IPS-20b (cell line): ENCODE measurements around the gene C1orf115.

Source experiments
- H3K27ac ChIP-seq: one replicate; pipeline ENCODE4 v1.5.1; 2013; ENCODE audit warnings: low read length
- H3K27me3 ChIP-seq: 2 replicates; pipeline ENCODE4 v1.6.1; 2013; ENCODE audit warnings: mild to moderate bottlenecking, low read length, inconsistent platforms; ENCODE audit not compliant: insufficient read depth
- H3K36me3 ChIP-seq: 2 replicates; pipeline ENCODE4 v1.6.1; 2013; ENCODE audit warnings: low read depth, mild to moderate bottlenecking, inconsistent platforms, low read length, moderate library complexity; ENCODE audit not compliant: insufficient read depth
- H3K4me1 ChIP-seq: 2 replicates; pipeline ENCODE4 v1.6.1; 2013; ENCODE audit warnings: mild to moderate bottlenecking, control low read depth, inconsistent platforms, low read length, moderate library complexity; ENCODE audit not compliant: insufficient read depth
- H3K4me3 ChIP-seq: 2 replicates; pipeline ENCODE4 v1.5.1; 2013; ENCODE audit warnings: mild to moderate bottlenecking, low read length, inconsistent platforms
- H3K9ac ChIP-seq: 2 replicates; pipeline ENCODE4 v1.6.1; 2013; ENCODE audit warnings: low read depth, mild to moderate bottlenecking, inconsistent platforms, low read length, moderate library complexity
- H3K9me3 ChIP-seq: 2 replicates; pipeline ENCODE4 v1.6.1; 2013; ENCODE audit warnings: mild to moderate bottlenecking, low read depth, low read length, inconsistent platforms; ENCODE audit not compliant: insufficient read depth

Gene C1orf115, protein sequence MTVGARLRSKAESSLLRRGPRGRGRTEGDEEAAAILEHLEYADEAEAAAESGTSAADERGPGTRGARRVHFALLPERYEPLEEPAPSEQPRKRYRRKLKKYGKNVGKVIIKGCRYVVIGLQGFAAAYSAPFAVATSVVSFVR

DNA sequence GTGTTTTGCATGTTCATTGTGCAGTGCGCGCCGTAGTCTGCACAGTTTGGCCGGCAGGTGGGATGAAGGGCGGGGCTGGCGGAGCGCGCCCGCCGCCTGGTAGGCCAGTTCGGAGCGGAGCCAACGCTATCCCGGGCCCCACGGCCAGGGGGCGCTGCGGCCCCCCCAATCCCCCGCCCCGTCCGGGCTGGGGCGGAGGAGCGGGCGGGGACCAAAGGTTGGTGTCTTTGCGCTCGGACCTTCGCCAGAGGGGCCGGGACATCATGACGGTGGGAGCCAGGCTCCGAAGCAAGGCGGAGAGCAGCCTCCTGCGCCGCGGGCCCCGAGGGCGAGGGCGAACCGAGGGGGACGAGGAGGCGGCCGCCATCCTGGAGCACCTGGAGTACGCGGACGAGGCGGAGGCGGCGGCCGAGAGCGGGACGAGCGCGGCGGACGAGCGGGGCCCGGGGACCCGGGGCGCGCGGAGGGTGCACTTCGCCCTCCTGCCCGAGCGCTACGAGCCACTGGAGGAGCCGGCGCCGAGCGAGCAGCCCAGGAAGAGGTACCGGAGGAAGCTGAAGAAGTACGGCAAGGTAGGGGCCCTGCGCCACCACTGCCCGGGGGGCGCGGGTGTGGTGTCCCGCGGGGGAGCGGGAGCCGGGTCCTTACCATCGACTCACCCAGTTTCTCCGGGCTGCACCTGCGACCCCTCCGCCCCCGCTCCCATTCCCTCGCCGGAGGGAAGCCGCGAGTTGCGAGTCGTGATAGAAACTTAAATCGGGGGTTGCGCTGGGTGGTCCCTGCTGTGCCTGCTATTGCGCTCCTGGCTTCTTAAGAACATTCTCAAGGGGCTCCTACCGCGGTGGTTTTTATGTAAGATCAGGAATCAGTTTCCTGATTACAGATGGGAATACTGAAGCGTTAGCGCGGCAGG, at the start of gene C1orf115:
Gene C1orf115 (plus strand): TSS at position 224 of the 913 bp plus-strand sequence. CDS start 40 bp downstream, at position 264.
- Histone ChIP-seq H3K9me3 (no peaks in the 10 kb centered on the region), H3K27ac (no peak within 1 kb of the TSS), H3K27me3 (peaks cover 44% of the 10 kb centered on the region), H3K4me1 (peaks cover 4% of the 10 kb centered on the region; the same call in 1 of the 2 replicates), H3K36me3 (no peaks in the 10 kb centered on the region), H3K4me3 (peak within 1 kb of the TSS; percentile 69), H3K9ac (peak within 1 kb of the TSS; percentile 57; the same call in 1 of the 2 replicates)

DNA sequence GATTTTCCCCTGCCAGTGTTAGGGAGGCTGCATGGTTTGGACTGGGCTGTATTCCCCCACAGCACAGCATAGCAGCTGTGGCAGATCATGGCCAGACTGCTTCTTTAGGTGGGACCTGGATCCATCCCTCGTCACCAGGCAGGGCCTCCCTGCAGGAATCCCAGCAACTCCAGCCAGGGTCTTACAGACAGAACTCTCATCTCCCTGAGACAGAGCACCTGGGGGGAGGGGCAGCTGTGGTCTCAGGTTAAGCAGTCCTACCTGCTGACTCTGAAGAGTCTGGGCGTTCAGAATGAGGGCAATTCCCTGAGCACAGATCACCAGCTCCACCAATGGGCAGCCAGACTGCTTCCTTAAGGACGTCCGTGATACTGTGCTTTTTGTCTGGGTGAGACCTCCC, 47.9 kb upstream of the C1orf115 start:
- Histone ChIP-seq H3K36me3 (peaks cover 54% of the 10 kb centered on the region), H3K9me3 (no peaks in the 10 kb centered on the region), H3K27ac (no peak overlapping the region), H3K9ac (no peak overlapping the region), H3K4me1 (no peaks in the 10 kb centered on the region), H3K4me3 (no peak overlapping the region), H3K27me3 (no peaks in the 10 kb centered on the region)

DNA sequence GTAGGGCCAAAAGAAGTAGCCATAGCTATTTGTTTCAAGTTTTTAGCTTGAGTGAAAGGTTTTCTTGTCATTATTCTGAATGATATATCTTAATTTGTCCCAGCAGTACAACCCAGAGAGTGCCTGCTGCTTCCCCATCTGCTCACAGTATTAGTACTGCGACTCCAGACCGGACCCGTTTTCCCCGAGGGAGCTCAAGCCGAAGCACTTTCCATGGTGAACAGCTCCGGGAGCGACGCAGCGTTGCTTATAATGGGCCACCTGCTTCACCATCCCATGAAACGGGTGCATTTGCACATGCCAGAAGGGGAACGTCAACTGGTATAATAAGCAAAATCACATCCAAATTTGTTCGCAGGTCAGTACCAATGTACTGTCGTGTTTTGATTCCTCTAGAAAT, 37.2 kb upstream of the C1orf115 start:
- Histone ChIP-seq H3K4me1 (no peaks in the 10 kb centered on the region; the same call in 1 of the 2 replicates), H3K4me3 (no peak overlapping the region), H3K27me3 (no peaks in the 10 kb centered on the region)

DNA sequence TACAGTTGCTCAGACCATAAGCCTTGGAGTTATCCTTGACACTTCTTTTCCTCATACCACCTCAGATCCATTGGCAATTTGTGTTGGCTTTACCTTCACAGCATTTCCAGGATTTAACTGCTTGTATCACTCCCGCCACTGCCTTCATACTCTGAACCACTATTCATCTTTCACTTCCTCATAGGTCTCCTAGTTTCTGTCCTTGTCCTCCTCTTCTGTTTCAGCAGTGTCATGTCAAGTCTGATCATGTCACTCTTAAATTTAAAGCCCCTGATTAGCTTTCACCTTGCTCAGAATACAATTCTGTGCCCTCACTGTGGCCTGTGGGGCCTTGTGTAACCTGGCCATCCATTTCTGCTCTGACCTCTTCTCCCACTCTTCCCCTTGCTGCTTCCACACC, 34.7 kb upstream of the C1orf115 start:
- no peak overlapping the region for H3K9ac ChIP-seq
- H3K4me3 ChIP-seq: no peak overlapping the region
- H3K4me1 ChIP-seq: no peaks in the 10 kb centered on the region; the same call in 1 of the 2 replicates
- H3K36me3 ChIP-seq: peaks cover 63% of the 10 kb centered on the region
- H3K27ac ChIP-seq: no peak overlapping the region
- H3K27me3 ChIP-seq: no peaks in the 10 kb centered on the region
- no peaks in the 10 kb centered on the region for H3K9me3 ChIP-seq

More for the DNA sequence above, 37.2 kb upstream of the C1orf115 start:
- Histone ChIP-seq H3K9me3 (no peaks in the 10 kb centered on the region), H3K36me3 (peaks cover 65% of the 10 kb centered on the region), H3K9ac (no peak overlapping the region), H3K27ac (no peak overlapping the region)

DNA sequence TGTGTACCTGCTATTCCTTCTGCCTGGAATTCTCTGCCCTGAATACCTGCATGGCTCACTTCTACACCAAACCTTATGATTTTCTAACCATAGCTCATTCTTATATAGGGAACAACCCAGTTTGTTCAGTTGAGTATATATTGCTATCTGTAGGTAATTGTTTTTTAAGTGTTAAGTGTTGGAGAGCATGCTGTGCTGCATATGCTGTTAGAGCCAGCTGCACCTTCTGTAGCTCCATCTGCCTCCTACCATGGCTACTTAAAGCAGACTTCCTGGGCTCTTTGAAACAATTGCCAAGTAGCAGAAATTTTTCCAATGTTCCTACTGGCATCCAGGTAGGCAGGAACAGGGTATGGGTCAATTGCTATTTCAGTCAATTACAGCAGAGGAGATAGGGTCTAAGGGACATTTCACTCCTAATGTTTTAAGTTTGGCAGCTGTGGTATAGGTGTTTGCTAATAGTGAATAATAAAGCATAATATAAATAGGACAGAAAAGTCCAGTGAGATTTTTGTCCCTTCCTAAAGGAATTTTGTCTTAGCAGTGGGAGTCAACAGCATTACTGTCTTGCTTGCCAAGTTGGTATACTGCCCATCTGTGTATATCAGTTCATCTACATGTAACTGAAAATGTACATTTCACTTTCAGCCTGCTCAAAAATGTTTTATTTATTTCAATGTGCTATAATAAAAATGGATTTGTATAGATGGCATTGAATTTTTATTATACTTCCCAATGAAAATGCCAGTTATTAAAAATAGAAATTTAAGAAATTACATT, 34.0 kb upstream of the C1orf115 start:
- H3K27me3 ChIP-seq: no peaks in the 10 kb centered on the region
- no peaks in the 10 kb centered on the region; the same call in 1 of the 2 replicates for H3K4me1 ChIP-seq
- H3K27ac ChIP-seq: no peak overlapping the region
- peaks cover 59% of the 10 kb centered on the region for H3K36me3 ChIP-seq
- no peaks in the 10 kb centered on the region for H3K9me3 ChIP-seq
- no peak overlapping the region for H3K9ac ChIP-seq
- H3K4me3 ChIP-seq: no peak overlapping the region

DNA sequence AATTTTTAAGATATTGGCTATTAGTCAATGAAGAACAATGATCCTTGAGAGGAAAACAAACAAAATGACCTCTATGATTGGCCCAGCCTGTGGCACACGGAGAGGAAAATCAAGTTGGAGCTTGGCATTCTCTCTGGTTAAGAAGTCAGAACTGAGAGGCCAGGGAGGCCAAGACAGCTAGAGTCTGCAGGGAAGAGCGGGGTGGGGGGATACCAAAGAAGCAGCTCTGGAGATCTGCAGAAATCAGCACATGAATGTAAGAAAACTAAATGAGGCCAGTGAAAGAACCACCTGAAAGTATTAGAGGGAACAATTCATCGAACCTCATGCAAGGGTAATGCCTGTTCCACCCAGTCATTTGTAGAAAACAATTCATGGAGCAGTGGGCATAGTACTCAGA, 23.8 kb upstream of the C1orf115 start:
- Histone ChIP-seq H3K4me1 (no peaks in the 10 kb centered on the region), H3K27me3 (no peaks in the 10 kb centered on the region), H3K9me3 (peaks cover 7% of the 10 kb centered on the region; the same call in 1 of the 2 replicates), H3K27ac (no peak overlapping the region), H3K36me3 (peaks cover 9% of the 10 kb centered on the region), H3K4me3 (no peak overlapping the region), H3K9ac (no peak overlapping the region)

DNA sequence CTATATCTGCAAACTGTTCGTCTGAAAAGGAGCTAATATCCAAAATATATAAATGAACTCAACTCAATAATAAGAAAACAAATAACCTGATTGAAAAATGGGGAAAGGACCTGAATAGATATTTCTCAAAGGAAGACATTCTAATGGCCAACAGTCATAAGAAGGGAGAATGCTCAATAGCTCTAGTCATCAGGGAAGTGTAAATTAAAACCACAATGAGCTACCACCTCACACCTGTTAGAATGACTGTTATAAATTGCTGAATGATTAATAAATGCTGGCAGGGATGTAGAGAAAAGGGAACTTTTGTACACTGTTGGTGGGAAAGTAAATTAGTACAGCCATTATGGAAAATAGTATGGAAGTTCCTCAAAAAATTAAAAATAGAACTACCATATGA, 21.2 kb upstream of the C1orf115 start:
- no peaks in the 10 kb centered on the region for H3K27me3 ChIP-seq
- no peaks in the 10 kb centered on the region for H3K36me3 ChIP-seq
- H3K9ac ChIP-seq: no peak overlapping the region
- no peak overlapping the region for H3K27ac ChIP-seq
- H3K4me1 ChIP-seq: no peaks in the 10 kb centered on the region
- no peak overlapping the region for H3K4me3 ChIP-seq
- peaks cover 7% of the 10 kb centered on the region; the same call in 1 of the 2 replicates for H3K9me3 ChIP-seq

DNA sequence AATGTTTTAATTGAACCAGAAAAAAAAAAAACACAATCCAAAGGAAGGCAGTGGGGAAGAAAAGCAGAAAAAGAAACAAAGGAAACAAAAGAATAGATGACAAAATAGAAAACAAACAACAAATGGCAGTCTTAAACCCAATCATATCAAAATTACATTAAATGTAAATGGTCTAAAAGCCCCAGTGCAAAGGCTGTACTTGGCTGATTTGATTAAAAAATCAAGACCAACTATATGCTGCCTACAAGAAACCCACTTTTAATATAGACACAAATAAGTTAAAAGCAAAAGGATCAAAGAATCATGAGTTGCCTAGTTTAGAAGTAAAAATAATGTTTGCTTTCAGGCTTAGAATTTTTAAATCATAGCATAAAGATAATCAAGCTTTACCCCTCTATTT, 19.8 kb upstream of the C1orf115 start:
- Histone ChIP-seq H3K4me3 (no peak overlapping the region), H3K9me3 (peaks cover 7% of the 10 kb centered on the region; the same call in 1 of the 2 replicates), H3K27ac (no peak overlapping the region), H3K27me3 (no peaks in the 10 kb centered on the region), H3K4me1 (no peaks in the 10 kb centered on the region), H3K36me3 (no peaks in the 10 kb centered on the region), H3K9ac (no peak overlapping the region)

DNA sequence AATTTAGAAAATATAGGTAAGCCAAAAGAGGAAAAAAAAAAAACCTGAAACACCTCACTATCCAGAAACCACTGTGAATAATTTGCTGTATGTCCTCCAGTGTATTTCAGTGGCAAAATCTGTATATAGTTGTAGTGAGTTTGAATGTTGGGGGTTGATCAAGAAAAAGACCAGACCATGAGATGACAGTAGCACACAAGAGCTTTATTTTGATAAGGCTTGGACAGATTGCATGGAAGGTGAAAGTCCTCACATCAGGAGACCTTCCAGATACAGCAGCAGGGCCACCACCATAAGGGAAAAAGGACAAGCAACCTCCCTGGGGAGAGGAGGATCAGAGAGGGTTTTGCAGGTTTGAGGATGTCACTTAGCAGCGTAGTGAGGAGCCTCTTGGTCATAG, 16.2 kb upstream of the C1orf115 start:
- H3K4me3 ChIP-seq: no peak overlapping the region
- H3K36me3 ChIP-seq: no peaks in the 10 kb centered on the region
- no peak overlapping the region for H3K27ac ChIP-seq
- peaks cover 7% of the 10 kb centered on the region; the same call in 1 of the 2 replicates for H3K9me3 ChIP-seq
- no peaks in the 10 kb centered on the region for H3K27me3 ChIP-seq
- H3K9ac ChIP-seq: no peak overlapping the region
- H3K4me1 ChIP-seq: no peaks in the 10 kb centered on the region

DNA sequence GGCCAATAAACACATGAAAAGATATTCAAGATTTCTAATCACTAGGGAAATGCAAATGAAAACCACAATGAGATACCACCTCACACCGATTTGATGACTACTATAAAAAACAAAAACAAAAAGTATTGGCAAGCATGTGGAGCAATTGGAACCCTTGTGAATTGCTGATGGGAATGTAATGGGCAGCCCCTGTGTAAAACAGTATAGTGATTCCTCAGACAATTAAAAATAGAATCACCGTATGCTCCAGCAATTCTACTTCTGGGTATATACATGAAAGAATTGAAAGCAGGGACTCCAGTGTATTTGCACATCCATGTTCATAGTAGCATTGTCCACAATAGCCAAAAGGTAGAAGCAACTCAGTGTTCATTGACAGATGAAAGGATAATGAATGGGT, 12.9 kb upstream of the C1orf115 start:
- Histone ChIP-seq H3K4me3 (no peak overlapping the region), H3K27ac (no peak overlapping the region), H3K36me3 (no peaks in the 10 kb centered on the region), H3K9me3 (no peaks in the 10 kb centered on the region), H3K4me1 (no peaks in the 10 kb centered on the region), H3K9ac (no peak overlapping the region), H3K27me3 (no peaks in the 10 kb centered on the region)

DNA sequence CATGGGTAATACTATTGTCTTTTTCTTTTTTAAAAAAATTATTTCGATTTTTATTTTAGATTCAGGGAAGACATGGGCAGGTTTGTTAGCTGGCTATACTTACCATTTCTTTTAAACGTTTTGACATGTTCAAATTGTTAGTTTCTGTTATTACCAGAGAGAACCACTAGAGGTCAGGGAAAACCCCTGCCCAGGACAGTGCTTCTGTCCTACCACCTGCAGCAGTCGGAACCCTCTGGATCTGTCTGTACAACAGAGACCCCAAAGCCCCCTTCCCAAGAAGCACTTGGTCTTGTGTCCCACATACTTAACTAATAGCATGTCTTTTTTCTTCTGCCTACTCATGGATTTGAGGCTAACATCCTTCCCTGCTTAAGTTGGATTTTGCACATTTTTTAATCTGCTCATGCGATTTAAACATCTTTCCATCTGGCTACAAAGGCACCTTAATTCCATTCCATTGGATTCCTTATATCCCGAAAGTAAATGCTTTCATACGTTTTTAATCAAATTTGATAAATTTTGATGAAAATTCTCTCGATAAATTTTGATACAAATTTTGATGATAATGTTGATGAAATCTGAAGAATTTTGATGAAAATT, 10.0 kb upstream of the C1orf115 start:
- no peak overlapping the region for H3K9ac ChIP-seq
- H3K27me3 ChIP-seq: no peaks in the 10 kb centered on the region
- H3K9me3 ChIP-seq: no peaks in the 10 kb centered on the region
- H3K4me3 ChIP-seq: no peak overlapping the region
- no peak overlapping the region for H3K27ac ChIP-seq
- no peaks in the 10 kb centered on the region for H3K36me3 ChIP-seq
- no peaks in the 10 kb centered on the region for H3K4me1 ChIP-seq
